Measurements from ENCODE around the gene ATP8A2. TPM values are rescaled to one million over a fixed set of nuclear protein-coding genes. Genes with fewer than 3 reads are reported as not detected.

The ATP8A2 gene
- total and polyA plus RNA-seq, 2 of the 4 experiments (the other 2 are of a cell fraction), result 0.02 to 0.18 TPM

DNA sequence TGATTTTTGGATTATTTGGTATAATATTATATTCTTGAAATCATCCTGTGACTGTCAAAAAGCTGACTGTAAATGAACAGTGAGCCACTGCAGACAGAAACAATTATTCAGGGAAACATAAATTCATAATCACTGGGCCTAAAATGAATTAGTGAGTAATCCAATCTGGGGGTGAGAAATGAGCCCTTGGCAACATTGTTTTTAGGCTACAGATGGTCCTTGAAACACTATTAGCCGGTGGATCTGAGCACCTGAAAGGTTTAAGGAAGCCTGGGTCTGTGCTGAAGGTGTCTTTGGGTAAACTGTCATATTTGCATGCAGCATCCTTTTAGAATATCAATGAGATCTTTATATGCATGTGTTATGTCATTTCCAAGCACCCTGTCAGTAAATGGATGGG lies 290.7 kb downstream of the ATP8A2 start:
- Histone ChIP-seq H3K14ac (replicated peaks; ENCODE audit: low read depth, low read length) (no peak overlapping the region), H3K23ac (ENCODE audit: low read depth, low read length) (no peak overlapping the region), H2BK120ac (ENCODE audit: low read depth, low read length) (no peak overlapping the region), H3K56ac (ENCODE audit: extremely low read depth, insufficient read depth, low read length) (no peak overlapping the region), H4K5ac (ENCODE audit: low read depth, low read length) (no peak overlapping the region), H2BK20ac (ENCODE audit: low read depth, low read length) (no peak overlapping the region), H3K36me3 (ENCODE audit: control insufficient read depth, insufficient read depth, low read length) (no peaks in the 10 kb centered on the region), H3K27me3 (ENCODE audit: control insufficient read depth, insufficient read depth, low read length) (no peaks in the 10 kb centered on the region), H2AK9ac (replicated peaks; ENCODE audit: low read depth, low read length, poor library complexity) (no peak overlapping the region), H3K9me1 (ENCODE audit: insufficient read depth, low read length) (no peaks in the 10 kb centered on the region), H2BK5ac (ENCODE audit: low read depth, low read length, poor library complexity, severe bottlenecking) (no peak overlapping the region), H2AK5ac (ENCODE audit: low read depth, low read length) (no peak overlapping the region), H2AFZ (replicated peaks; ENCODE audit: low read length, poor library complexity) (no peak overlapping the region), H3K4ac (ENCODE audit: low read depth, low read length) (no peak overlapping the region), H3K4me2 (ENCODE audit: low read depth, low read length) (no peak overlapping the region), H3K9ac (ENCODE audit: low read depth, low read length) (no peak overlapping the region), H3K4me1 (ENCODE audit: control insufficient read depth, insufficient read depth, low read length) (no peaks in the 10 kb centered on the region), H3K18ac (ENCODE audit: low read depth, low read length) (no peak overlapping the region), H3K4me3 (ENCODE audit: insufficient read depth, low read depth, low read length) (no peak overlapping the region), H2BK15ac (ENCODE audit: low read depth, low read length) (no peak overlapping the region), H4K8ac (ENCODE audit: low read depth in 2 of 2, low read length in 2 of 2) (no peak overlapping the region), H4K91ac (ENCODE audit: insufficient read depth, low read depth, low read length) (no peak overlapping the region), H3K9me3 (ENCODE audit: control insufficient read depth, insufficient read depth, low read length) (no peaks in the 10 kb centered on the region), H3K79me1 (ENCODE audit: low read depth in 1 of 2, low read length in 2 of 2) (no peaks in the 10 kb centered on the region), H3K27ac (ENCODE audit: insufficient read depth, low read length) (no peak overlapping the region), H4K20me1 (ENCODE audit: insufficient read depth, low read length) (no peaks in the 10 kb centered on the region)
- ATAC-seq (ENCODE audit: low read depth) (no peak), DNase-seq (no peak)
- POLR2A ChIA-PET (ENCODE audit: unreplicated experiment), result no interaction called here
- in situ Hi-C loops (cut with MboI; ENCODE audit: low sequenced_read_pairs) (no loop called here), intact Hi-C loops (cut with micrococcal nuclease) (no loop called here), dilution Hi-C loops (cut with HindIII; ENCODE audit: low sequenced_read_pairs, unreplicated experiment) (no loop called here)
- CTCF ChIA-PET, result no interaction called here
- 0% methylated on average over 1 of the region's 1 CpG; no CpG with 5 or more reads in 1 of the 2 experiments for WGBS, 2 experiments (ENCODE audit: extremely low coverage in 2 of 2, insufficient read length in 1 of 2)
- TF ChIP-seq POLR2A (IDR thresholded peaks at IDR 0.05; ENCODE audit: low read depth, low read length) (no peak), CEBPB (IDR thresholded peaks at IDR 0.05; ENCODE audit: low read depth, low read length) (no peak)
- BruUV-seq (replicated peaks), result no TSS peak
